GM12873 (cell line): ENCODE results near the gene FAM53A.

Source experiments
- CTCF ChIP-seq: IDR thresholded peaks from 2 replicates; pipeline ENCODE4 v1.5.1; 2012; ENCODE audit warnings: low read depth, mild to moderate bottlenecking, moderate library complexity, low read length, control low read depth; ENCODE audit not compliant: insufficient read depth; ENCODE audit errors: missing control alignments

The FAM53A gene

GRCh38 chr4:1720163-1720983 is 36.3 kb upstream of the FAM53A start:
- no peak for TF ChIP-seq CTCF

- no peak for TF ChIP-seq CTCF
These were observed 34.2 kb upstream of the FAM53A start for GRCh38 chr4:1718095-1718850.

GRCh38 chr4:1717129-1718094 is 33.3 kb upstream of the FAM53A start:
- TF ChIP-seq CTCF: no peak

GRCh38 chr4:1716065-1716945 is 32.2 kb upstream of the FAM53A start:
- no peak for TF ChIP-seq CTCF

- no peak for TF ChIP-seq CTCF
These were observed 31.1 kb upstream of the FAM53A start for GRCh38 chr4:1715002-1715758.
